A172 (cell line): ENCODE results near the gene WSCD2. TPM values are rescaled to one million over a fixed set of nuclear protein-coding genes. Genes with fewer than 3 reads are reported as not detected.

Experiments
- DNase-seq: peaks from one replicate; pipeline ENCODE4 v3.0.0-alpha.2; 2015; ENCODE audit warnings: low spot score
- total RNA-seq: library from RNA; depleted of rRNA; stranded (reverse); fragments of >200 nt; shearing (Covaris generic); gene quantifications from 2 replicates; pipeline ENCODE4 v1.2.3, GENCODE V29; 2014

WSCD2 gene
- total RNA-seq, 1 experiment from 2014 or later, result not detected

GRCh38 chr12:108127654-108128053 is 1.4 kb upstream of the WSCD2 start:
- no peak for DNase-seq

DNA sequence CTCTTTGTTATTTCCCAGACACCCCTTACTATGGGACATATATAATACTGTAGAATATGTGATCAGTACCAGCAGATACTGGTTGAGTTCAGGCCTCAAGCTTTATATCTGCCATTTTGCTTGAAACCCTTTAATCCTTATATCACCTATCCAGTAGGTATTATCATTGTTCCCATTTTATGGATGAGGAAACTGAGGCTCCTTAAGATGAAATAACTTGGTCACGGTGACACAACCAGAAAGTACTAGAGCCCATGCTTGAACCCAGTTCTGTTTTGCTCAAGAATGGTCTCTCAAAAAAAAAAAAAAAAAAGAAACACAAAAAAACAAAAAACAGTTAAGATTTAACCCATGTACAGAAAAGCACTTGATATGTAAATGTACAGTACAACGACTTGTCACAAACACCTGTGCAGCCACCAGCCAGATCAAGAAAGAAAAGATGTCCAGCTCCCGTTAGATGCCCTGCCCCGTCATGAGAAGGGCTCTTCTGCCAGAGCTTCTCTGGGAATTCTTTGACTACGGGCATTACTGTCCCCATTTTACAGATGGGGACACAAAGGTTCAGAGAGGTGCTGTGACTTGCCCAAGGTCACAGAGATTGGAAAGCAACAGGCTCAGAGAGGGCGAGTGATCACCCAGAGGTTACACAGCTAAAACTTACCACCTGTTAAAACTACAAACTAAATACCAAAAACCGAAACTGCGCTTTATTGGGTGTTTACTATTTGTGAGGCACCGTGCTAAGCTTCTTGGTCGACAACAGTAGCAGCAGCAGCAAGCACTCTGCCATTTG is 669 bp upstream of the WSCD2 start:
- no peak for DNase-seq

DNA sequence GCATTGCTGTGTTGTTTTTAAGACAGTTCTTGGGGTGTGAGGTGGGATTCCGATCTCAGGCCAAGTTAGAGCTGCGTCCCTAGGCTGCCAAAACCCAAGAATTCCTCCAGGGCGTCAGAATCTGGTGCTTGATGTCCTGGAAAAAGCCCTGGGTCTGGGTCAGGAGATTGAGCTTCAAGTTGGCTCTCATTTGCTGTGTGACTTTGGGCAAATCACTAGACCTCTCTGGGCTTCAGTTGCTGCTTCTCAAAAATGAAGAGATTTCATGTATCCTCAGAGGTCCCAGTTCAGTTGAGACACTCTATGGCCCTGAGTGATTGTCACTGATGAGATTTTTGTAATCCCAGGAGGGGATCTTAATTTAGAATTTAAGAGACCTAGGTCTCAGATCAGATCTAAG is 1.9 kb downstream of the WSCD2 start:
- no peak for DNase-seq

GRCh38 chr12:108131657-108132126 is 2.6 kb downstream of the WSCD2 start:
- no peak for DNase-seq

DNA sequence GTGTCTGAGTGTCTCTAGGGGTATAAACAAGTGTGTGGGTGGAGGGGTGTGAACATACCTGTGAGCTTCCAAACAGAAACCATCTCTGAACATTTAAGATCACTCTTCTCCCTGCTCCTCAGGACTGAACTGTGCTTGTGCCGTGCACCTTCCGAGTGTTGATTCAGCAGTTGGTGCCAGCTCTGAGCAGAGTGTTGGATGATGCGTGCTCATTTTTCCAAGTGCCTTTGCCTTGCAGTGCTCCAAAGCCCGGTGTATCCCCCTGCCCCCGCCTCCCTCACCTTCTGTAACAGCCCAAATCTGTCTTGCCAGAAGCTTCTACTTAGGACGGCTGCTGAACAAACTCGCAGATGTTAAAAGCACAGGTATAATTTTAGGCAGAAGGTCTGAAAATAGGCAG is 4.4 kb downstream of the WSCD2 start:
- no peak for DNase-seq

- no peak for DNase-seq
Observed at GRCh38 chr12:108134744-108135143, 5.7 kb downstream of the WSCD2 start.

DNA sequence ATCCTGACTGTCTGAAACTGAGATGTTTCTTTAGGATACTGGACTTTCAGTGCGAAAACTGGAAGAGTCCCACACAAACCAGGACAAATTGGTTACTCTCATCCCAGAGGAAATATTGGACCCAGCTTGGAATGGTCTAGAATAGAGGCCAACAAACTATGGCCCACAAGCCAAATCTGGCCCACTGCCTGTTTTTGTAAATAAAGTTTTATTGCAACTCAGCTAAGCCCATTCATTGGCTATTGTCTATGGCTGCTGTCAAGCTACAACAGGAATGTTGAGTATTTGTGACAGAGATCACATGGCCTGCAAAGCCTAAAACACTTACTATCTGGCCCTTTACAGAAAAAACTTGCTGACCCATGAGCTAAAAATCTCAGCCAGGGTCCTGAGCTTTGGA is 6.5 kb downstream of the WSCD2 start:
- DNase-seq, result no peak

DNA sequence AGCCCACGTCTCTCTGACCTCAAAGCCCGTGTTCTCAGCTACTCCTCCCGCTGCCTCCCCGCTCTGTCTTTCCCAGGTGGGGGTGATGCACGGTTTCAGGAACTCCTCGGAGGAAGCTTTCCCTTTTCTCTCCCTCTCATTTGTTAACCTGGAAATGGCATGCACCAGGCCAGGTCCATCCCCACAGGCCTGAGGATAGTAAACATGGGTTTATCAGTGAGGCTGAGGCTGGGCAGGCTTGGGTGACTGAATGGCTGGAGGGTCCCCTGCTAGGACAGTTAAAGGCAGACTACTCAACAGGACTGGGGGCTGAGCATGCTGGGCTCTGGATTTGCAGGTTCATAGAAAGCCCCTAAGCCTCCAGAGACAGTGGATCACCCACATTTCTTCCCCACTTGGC is 7.6 kb downstream of the WSCD2 start:
- no peak for DNase-seq

DNA sequence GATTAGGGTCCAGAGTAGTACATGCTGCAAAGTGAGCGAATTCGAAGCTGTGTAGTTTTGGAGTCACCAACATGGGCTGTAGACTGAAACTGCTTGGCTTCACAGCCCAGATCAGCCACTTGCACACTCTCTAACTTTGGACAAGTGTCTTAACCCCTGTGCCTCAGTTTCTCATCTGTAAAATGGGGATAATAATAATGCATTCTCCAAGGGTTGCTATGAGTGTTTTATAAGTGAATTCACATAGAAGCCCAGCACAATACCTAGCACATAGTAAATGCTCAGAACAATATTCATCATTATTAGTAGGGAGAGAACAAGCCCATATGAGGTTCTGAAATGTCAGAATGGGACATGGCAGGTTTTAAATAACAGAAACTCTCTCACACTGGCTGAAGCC is 10.4 kb downstream of the WSCD2 start:
- DNase-seq, result no peak

GRCh38 chr12:108140501-108140900 is 11.4 kb downstream of the WSCD2 start:
- DNase-seq, result no peak

GRCh38 chr12:108141600-108142130 is 12.6 kb downstream of the WSCD2 start:
- DNase-seq, result no peak

DNA sequence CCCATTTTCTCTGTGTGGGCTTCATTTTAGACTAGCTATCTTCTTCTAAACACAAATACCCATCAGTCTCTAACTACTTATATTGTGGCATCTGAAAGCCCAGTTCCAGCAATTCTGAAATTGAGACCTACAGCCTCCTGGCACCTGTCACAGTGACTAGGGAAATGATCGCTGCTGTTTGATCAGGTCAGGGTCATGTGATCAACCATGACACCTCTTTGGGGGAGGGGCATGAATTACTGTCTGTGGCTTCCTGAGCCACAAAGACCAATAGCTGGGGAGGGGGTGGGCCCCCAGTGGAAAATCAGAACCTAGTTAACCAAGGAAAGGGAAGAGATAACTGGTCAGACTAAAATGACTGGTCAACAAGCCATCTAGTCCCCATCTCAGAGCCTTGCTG is 14.1 kb downstream of the WSCD2 start:
- DNase-seq, result no peak

DNA sequence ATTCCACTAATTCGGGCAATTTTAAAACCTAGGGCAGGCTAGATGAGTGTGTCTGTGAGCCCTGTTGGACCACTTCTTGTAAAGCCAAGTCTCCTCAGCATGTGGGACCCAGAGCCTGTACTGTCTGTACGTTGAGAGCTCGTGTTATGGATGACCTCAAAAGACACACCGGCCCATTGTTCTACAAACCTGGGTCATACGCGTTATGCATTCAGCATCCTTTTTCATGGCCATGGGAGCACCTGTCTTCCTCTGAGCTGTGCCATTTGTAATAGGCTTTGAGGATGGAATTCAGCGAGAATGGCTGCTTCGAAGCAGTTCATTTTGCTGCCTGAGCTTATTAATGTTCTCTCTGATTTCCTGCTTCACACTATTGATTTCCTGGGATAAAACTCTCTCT is 15.0 kb downstream of the WSCD2 start:
- no peak for DNase-seq

GRCh38 chr12:108145011-108145410 is 15.9 kb downstream of the WSCD2 start:
- DNase-seq, result no peak

DNA sequence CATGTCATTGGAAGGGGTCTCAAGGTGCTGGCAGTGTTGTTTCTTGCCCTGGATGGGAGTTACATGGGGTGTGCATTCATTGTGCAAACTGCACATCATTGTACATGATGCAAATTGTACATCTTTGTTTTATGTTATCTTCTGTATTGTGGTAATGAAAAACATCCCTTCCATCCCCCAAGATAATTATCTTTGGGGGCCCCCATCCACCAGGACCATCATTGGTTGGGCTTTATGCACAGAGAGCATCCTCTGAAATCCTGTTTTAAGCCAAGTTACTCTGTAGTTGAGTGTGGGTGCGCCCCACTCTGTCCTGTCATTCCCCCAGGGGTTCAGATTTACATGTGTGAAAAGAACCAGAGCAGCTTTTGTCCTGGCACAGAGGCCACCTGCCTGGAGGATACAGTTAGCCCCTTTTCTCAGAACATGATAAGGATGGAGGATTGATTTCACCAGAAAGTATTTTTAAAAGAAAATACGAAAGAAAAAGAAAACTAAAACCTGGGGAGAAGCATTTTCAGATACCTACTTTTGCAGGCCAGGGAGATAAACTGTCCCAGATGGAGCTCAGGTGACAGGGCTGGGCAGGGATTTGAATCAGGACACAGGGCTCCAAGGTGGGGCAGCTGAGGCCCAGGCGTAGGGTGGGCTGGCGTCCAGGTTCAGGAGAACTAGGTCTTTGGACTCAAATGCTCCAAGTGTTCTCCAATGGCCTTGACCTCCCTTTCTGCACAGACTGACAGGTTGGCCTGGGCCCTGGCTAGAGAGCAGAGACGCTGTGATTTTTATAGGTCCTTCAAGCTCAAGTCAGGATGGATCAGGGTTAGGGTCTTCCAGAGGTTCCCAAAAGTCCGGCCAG is 17.2 kb downstream of the WSCD2 start:
- no peak for DNase-seq

GRCh38 chr12:108147279-108147678 is 18.2 kb downstream of the WSCD2 start:
- DNase-seq, result no peak

GRCh38 chr12:108148521-108149074 is 19.5 kb downstream of the WSCD2 start:
- DNase-seq, result no peak

GRCh38 chr12:108150436-108150835 is 21.3 kb downstream of the WSCD2 start:
- no peak for DNase-seq

DNA sequence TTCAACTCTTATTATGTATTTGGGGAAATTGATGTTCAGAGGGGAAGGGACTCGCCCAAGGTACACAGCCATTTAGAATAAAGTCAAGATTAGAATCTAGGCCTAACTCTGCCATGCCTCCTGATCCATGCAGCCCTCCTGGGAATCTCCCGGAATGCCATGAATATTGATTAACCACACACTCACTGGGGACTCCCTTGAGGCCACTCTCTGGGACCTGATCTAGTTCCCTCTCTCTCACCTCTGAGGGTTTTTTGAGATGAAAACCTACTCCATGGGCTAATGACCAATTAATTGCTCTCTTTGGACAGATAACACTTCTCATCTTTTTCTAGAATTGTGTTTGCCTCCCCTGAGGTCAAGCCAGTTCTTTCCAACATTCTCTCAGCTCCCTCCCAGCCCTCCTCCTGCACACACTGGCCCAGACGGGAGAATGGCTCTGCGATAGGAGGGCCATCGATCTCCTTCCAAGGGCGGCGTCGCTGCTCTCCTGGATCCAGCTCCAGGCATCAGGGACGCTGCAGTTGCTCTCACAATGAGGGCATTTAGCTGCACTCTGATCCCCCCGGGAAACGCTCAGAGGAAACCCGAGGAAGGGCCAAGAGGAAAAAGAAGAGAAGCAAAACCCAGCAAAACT is 22.6 kb downstream of the WSCD2 start:
- no peak for DNase-seq

- no peak for DNase-seq
Observed at GRCh38 chr12:108152170-108152538, 23.1 kb downstream of the WSCD2 start.

DNA sequence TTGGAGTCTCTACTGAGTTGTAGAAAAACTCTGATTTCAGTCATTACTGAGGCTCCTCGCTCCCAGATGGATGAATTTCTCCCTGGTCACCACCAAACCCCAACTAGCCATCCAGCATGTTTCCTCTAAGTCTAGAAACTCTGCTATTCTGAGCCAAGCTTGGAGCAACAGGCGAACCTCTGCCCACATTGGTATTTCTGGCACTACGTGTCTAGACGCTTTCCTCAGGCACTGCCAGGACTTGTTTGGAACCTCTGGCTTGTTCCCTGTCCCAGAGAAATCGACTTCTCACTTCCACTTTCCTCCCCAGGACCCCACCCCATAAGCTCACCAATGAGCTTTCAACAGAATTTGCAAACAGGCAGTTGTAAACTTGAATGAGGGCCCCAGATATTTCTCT is 27.6 kb downstream of the WSCD2 start:
- DNase-seq, result no peak

DNA sequence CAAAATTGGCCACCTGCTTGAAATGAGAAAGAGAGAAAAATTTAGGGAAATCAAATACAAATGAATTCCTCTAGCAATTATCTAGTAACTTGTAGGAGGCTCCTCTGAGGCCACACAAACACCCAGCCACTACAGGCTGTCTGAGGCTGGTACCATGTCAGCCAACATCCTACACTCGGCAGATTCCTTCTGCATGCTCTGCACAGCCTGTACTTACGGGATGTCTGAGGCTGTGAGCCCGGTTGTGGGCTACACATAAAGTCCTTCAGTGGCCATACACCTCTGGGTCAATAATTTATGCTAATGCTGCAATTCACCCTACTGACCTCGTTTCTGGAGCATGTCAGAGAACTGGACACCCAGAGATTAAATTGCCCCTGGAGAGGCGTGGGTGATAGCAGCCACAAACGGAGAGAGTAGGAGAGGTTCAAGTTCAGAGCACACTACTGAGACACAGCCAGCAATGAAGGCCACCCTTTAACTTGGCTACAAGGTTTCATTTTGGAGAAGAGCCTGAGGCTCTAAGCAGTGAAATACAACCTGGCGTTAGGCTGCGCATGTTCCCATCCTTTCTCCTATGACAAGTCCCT is 28.9 kb downstream of the WSCD2 start:
- no peak for DNase-seq
